ENCODE results near the gene TTF2.

- TF ChIP-seq, protein P1, sequence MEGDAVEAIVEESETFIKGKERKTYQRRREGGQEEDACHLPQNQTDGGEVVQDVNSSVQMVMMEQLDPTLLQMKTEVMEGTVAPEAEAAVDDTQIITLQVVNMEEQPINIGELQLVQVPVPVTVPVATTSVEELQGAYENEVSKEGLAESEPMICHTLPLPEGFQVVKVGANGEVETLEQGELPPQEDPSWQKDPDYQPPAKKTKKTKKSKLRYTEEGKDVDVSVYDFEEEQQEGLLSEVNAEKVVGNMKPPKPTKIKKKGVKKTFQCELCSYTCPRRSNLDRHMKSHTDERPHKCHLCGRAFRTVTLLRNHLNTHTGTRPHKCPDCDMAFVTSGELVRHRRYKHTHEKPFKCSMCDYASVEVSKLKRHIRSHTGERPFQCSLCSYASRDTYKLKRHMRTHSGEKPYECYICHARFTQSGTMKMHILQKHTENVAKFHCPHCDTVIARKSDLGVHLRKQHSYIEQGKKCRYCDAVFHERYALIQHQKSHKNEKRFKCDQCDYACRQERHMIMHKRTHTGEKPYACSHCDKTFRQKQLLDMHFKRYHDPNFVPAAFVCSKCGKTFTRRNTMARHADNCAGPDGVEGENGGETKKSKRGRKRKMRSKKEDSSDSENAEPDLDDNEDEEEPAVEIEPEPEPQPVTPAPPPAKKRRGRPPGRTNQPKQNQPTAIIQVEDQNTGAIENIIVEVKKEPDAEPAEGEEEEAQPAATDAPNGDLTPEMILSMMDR (IDR thresholded peaks at IDR 0.05; ENCODE audit: poor library complexity, severe bottlenecking), result no peak
- no peak for TF ChIP-seq POLR2AphosphoS5 (IDR thresholded peaks at IDR 0.05)
- TF ChIP-seq EZH2 (IDR thresholded peaks at IDR 0.05; ENCODE audit: borderline replicate concordance, insufficient read depth, low read length, poor library complexity, severe bottlenecking), result no peak
- TF ChIP-seq RAD21 (conservative IDR thresholded peaks at IDR 0.05), result no peak
Observed at GRCh38 chr1:117087686-117088085, 27.6 kb downstream of the TTF2 start.

Data from neural cell (in vitro differentiated cells).